GM21381 (cell line): Measurements from ENCODE around the gene FBXO38.
A peak's percentile ranks its signal among the peaks of the same experiment; 100 is the strongest.

Source experiments
- ATAC-seq: cut with Tn5 transposase; IDR thresholded peaks from one replicate; pipeline ENCODE4 v1.9.1; 2021; ENCODE audit warnings: mild to moderate bottlenecking, moderate library complexity; ENCODE audit not compliant: unreplicated experiment

Gene FBXO38, protein sequence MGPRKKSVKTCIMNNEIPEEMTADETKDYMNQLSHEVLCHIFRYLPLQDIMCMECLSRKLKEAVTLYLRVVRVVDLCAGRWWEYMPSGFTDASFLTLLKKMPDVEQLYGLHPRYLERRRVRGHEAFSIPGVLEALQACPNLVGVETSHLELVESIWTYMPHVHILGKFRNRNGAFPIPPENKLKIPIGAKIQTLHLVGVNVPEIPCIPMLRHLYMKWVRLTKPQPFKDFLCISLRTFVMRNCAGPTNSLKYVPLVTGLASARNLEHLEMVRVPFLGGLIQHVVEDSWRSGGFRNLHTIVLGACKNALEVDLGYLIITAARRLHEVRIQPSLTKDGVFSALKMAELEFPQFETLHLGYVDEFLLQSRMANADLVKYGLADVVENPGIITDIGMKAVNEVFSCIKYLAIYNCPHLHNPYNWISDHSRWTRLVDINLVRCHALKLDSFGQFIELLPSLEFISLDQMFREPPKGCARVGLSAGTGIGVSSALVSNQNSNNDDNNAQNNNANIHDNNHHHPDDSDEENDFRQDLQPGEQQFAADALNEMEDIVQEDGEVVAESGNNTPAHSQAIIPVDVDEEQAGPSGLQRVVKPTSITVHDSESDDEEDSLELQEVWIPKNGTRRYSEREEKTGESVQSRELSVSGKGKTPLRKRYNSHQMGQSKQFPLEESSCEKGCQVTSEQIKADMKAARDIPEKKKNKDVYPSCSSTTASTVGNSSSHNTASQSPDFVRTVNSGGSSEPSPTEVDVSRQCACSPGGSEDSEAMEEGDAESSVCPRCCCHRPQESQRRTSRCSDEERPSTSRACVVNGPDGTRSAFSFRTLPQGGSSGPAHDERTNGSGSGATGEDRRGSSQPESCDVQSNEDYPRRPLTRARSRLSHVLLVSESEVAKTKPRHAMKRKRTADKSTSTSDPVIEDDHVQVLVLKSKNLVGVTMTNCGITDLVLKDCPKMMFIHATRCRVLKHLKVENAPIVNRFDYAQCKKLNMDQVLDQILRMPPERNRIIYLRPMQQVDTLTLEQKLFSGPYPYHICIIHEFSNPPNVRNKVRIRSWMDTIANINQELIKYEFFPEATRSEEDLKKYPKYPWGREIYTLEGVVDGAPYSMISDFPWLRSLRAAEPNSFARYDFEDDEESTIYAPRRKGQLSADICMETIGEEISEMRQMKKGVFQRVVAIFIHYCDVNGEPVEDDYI

GRCh38 chr5:148383564-148384379 lies at the start of gene FBXO38:
FBXO38 (plus strand) TSS chr5:148383958; CDS start chr5:148394777, 10,819 bp downstream.
- peak; percentile 99 for ATAC-seq

DNA sequence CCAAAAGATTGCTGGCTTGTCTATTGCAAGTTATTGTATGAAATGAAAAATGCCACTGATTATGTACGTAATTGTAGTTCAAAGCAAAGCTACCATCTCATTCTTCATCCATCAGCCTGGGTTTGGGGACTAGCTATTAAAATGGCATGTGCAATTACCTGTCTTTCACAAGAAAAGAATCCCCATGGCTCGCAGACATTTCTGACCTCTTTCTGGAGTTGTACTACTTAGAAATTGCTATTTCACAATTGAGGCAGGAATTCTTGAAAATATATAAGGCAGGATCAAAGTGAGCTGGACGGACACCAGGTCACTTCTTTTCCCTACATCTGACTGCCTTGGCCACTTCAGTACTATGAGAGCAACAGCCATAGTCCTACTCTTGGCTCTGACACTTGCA lies 48.5 kb upstream of the FBXO38 start, which contains the start of gene SPINK9:
TSS of gene SPINK9 (plus strand) at position 301 of the 400 bp plus-strand sequence. CDS start at position 356, 55 bp downstream.
- no peak for ATAC-seq

GRCh38 chr5:148336704-148337435 lies 46.9 kb upstream of the FBXO38 start:
- ATAC-seq = no peak

- ATAC-seq = no peak
These were observed 41.2 kb upstream of the FBXO38 start for GRCh38 chr5:148342371-148343045.

- no peak for ATAC-seq
These were observed 40.7 kb upstream of the FBXO38 start for GRCh38 chr5:148343046-148343407.

GRCh38 chr5:148343603-148344487 lies 39.9 kb upstream of the FBXO38 start:
- ATAC-seq = no peak

DNA sequence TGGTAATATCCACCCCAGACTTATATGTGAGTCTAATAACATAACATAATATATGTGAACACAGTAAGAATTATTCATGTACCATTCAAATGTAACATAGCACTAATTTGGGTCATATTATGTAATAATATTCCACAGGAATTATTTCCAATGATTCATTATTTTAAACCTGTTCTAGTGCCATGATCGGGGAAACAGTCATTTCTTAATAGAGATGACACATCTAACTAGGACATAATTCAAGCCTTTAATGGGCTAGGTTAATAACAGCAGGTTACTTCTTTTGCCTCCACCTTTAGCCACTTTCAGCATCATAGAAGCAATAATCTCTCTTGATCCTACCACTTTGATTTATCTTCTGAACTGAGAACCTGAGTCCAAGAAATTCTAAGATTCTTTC lies 36.1 kb upstream of the FBXO38 start:
- ATAC-seq = no peak

GRCh38 chr5:148352696-148353095 lies 31.1 kb upstream of the FBXO38 start:
- no peak for ATAC-seq

DNA sequence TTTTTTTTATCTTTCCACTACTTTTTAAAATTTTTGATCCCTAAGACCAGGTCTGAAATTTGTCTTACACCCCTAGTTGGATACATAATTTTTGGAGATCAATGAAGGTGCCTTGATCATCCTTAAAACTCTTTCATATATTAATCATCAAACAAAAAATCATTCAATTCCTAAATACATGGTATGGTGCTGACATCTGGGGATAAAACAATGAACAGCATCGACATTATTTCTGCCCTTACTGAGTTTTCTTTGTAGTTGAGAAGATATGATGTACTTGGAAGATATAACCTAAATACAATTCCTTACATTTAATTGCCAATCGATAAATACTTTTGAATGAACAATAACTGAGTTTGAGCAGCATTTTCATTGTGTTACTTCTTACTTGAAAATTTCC lies 30.1 kb upstream of the FBXO38 start:
- ATAC-seq = no peak

- ATAC-seq = no peak
These were observed 19.4 kb upstream of the FBXO38 start for GRCh38 chr5:148364343-148364742.

GRCh38 chr5:148368299-148368698 lies 15.5 kb upstream of the FBXO38 start:
- ATAC-seq = no peak

- ATAC-seq = no peak
These were observed 11.5 kb upstream of the FBXO38 start for GRCh38 chr5:148372166-148372725.

- no peak for ATAC-seq
These were observed 10.9 kb upstream of the FBXO38 start for GRCh38 chr5:148372893-148373292.

GRCh38 chr5:148374690-148375360 lies 8.9 kb upstream of the FBXO38 start:
- peak; percentile 92 for ATAC-seq

DNA sequence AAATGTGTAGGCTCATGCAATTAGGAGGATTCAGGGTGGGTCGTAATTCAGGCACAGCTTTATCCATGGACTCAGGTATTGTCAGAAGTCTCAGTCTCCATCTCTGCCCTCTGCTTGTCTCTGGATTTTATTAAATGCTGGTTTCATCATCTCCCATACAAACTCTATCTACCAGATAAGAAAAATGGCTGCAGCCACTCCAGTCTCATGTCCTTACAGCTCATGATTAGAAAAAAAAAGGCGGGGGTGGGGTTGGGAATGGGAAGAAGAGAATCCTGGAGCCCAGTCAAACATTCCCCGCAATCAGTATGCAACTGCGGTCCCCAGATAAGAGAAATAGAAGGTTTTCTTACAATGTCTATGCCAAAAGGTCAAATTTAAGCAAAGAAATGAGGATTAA lies 7.6 kb upstream of the FBXO38 start:
- no peak for ATAC-seq

- no peak for ATAC-seq
These were observed 5.1 kb upstream of the FBXO38 start for GRCh38 chr5:148378670-148379069.

GRCh38 chr5:148379340-148379739 lies 4.4 kb upstream of the FBXO38 start:
- ATAC-seq = no peak
